Left ventricle myocardium superior (tissue), 1 donor: Measurements from ENCODE around the gene NATD1. TPM values are rescaled to one million over a fixed set of nuclear protein-coding genes. Genes with fewer than 3 reads are reported as not detected.

Experiments used
- ATAC-seq: fragments of 200-7000 bp; cut with Tn5 transposase; one replicate; pipeline ENCODE4 v1.9.1; 2020; ENCODE audit warnings: mild to moderate bottlenecking, moderate library complexity
- DNase-seq: peaks from one replicate; pipeline ENCODE4 v3.0.0-alpha.2; 2020
- intact Hi-C: fragments of 100-400 bp; cut with micrococcal nuclease; formaldehyde crosslinking; loops from one replicate; pipeline ENCODE4 v1.11.0; 2022
- total RNA-seq: library from RNA; stranded (reverse); fragmentation: NEBNext Ultra II Directional; extraction: Animal tissue kit (Norgen Biotek cat#: 25700); gene quantifications from one replicate; pipeline ENCODE4 v1.2.1, GENCODE V29; 2021
- donor health status: DM: no; HTN: yes; CAD: no; lungs with severe emphysema.

Gene NATD1
- total RNA-seq, 1 donor from 2014 or later = 22.1 TPM

DNA sequence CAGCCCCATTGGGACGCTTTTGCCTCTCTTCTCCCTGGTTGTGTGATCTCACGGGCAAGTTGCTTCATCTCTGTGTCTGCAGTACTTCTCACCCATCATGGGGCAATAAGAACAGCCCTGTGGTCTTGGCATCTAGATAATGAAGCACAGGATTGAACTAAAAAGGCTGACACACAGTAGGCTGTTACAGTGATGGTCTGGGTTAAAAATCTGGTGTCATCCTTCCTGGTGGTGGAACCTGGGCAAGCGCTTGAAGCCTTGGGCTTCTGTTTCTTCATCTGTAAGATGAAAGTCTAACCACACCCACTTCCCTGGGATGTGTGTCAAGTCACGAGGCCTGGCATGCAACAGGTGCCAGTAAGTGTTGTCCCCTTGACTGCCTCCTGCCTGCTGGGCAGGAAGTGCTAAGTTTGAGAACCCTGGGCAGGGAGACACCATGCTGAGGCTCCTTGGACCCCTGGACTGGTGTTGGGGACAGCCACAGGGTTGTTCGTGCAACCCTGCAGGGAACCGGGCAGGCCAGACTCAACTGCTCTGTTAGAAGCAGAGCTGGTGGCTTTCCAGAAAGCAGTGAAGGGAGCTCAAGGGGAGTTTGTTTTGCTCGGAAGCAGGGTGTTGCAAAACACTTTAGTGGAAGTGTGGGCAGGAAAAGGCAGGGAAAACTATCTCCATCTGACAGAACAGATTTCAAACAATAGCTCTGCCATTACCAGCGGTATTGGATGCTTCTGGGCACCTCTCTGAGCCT lies 25.4 kb upstream of the NATD1 start:
- intact Hi-C loops = loop anchor here (10.0 kb wide), 1 partner anchor 176 kb away; no protein-coding TSS in a partner anchor
- no peak for DNase-seq
- ATAC-seq = no peak

- DNase-seq = no peak
Measured at GRCh38 chr17:21277332-21277731, 24.1 kb upstream of the NATD1 start.

GRCh38 chr17:21276264-21276588 lies 23.0 kb upstream of the NATD1 start:
- no peak for ATAC-seq
- DNase-seq = no peak
- intact Hi-C loops = loop anchor here (10.0 kb wide), 1 partner anchor 179 kb away; no protein-coding TSS in a partner anchor

More at GRCh38 chr17:21277332-21277731, 24.1 kb upstream of the NATD1 start:
- intact Hi-C loops = loop anchor here (10.0 kb wide), 1 partner anchor 177 kb away; no protein-coding TSS in a partner anchor
- no peak for ATAC-seq

DNA sequence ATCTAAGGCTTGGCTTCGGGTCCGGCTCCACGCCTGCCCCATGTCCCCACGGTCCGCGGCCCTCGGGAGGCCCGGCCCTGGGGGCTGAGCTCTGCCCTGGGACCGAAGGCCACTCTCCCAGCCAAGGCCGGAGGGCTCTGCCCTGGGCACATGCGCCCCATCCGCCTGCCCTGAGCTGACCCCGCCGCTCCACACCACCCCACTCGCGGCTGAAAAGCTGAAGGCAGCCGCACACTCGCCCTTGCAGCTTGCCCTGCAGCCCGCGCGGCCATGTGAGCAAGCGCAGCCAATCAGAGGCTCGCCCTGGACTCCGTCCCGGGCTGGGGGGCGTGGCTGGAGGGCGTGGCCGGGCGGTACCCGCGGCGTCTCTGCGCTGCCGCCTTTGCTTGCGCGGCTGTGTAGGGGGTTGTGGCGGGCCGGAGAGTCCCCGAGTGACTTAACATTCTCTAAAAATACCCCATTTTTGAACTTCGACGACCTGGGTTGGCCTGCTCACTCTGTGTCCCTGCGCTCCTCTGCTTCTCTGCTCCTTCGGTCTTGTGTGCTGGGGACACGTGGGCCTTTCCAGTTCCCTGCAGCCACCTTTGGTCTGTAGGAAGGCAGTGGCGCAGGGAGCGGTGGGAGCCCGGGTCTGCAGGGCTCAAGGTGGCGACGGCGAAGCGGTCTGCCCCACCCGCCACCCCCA lies 22.5 kb upstream of the NATD1 start:
- peak; percentile 98 for ATAC-seq
- intact Hi-C loops = loop anchor here (10.0 kb wide), 1 partner anchor 179 kb away; no protein-coding TSS in a partner anchor
- peak; percentile 98 for DNase-seq

DNA sequence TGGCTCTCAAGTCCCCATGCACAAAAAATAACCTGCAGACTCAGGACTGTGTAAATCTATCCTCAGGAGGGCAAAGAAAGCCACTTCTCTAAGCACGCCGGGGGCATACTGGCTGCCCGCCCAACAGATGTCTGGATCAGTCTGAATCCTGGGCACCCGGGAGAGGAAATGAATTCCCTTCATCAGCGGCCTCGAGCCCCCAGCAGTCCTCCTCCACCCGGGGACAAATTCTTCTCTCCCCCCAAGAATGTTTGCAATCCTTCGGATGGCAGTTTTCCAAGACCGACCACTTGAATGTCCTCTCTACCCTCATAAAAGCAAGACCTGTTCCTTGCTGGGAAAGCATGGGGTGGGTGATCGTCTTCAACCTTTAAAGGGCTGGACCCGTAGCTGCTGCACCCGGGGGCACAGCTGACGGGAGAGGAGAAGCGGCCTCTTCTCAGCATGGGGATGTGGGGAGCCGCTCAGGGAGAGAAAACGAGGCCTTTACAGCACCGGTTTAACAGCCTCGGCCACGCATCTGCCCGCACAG lies 21.9 kb upstream of the NATD1 start:
- intact Hi-C loops = loop anchor here (10.0 kb wide), 1 partner anchor 180 kb away; no protein-coding TSS in a partner anchor
- no peak for DNase-seq
- no peak for ATAC-seq

DNA sequence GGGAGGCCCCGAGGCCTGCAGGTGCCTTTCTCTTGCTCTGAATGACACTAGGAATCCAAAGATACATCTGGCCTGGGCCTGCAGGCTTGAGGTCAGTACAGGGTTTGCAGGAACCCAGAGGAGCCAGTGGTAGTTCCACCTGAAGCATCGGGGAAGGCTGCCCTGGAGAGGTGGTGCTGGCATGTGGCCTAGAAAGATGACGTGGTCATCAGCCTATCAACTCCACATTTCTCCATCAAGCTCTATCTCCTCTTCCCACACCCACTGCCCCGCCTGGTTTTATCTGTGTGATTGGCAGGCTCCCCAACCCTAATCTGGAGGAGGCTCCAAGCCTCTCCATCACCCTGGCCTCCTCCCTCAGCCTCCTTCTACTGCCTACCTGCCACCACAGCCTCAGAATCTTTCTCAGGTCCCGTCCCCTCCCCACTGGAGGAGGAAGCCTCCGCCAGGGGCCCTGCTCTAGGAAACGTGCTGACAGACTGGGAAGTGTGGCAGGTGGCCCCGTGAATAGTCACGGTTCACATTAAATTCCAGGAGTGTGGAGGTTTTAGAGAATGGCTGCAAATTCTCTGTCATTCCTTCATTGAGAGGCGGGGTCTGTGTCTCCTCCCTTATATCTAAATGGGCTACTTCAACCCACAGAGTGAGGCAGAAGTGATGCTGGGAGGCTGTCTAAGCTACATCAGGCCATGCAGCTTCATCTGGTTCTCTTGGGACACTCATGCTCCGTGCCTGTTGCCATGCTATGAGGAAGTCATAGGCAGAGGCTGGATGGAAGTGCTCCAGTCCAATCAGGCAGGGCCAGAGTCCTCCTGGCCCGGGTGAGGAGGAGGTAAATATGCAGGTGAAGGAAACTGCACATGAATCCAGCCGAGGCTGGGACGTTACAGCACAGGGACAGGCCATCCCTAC lies 19.9 kb upstream of the NATD1 start:
- intact Hi-C loops = loop anchor here (10.0 kb wide), 1 partner anchor 182 kb away; no protein-coding TSS in a partner anchor
- ATAC-seq (no peak), DNase-seq (no peak)

- intact Hi-C loops = loop anchor here (10.0 kb wide), 1 partner anchor 183 kb away; no protein-coding TSS in a partner anchor
- DNase-seq = no peak
- no peak for ATAC-seq
Measured at GRCh38 chr17:21272250-21272649, 19.0 kb upstream of the NATD1 start.

DNA sequence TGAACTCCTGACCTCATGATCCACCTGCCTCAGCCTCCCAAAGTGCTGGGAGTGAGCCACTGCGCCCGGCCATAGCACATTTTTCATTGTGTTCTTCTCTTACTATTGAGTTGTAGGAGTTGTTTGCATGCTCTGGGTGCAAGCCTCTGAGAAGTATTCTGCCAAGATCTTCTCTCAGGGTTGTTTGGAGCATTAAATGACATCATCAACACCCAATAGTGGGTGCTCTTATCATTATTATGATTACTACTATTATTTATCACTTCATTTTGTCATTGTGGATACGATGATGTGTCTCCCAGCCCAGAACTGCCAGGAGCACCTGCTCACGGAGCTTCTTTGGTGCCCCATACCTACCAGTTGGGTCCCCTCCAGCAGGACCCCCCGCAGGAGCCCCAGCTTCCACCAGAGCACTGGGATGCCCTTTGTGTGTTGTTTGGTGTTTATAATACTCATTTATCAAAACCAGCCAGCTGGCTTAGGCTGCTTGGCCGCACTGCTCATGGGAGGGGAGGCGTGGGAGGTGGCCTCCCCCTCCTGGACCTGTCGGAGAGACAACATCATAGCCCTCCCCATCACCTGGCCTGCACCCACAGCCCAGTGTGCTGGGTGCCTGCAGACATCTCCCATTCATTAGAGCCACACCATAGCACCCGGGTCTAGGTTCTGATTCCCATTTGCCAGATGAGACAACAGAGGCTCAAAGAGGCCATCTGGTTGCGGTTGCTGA lies 18.4 kb upstream of the NATD1 start:
- intact Hi-C loops = loop anchor here (10.0 kb wide), 1 partner anchor 183 kb away; no protein-coding TSS in a partner anchor
- ATAC-seq = no peak
- DNase-seq = no peak

DNA sequence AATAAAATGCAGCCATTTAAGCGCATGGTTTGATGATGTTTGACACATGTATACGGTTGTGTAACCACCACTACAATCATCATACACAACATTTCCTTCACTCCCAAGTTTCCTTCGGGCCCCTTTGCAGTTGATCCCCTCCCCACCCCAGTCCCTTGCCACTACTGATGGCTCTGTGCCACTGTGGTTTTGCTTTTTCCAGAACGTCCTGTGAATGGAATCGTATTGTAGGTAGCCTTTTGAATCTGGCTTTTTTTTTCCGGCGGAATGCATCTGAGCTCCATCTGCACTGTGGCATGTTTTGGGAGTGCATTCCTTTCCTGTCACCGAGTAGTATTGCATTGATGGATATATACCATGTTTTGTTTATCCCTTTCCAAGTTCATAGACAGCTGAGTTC lies 16.2 kb upstream of the NATD1 start:
- ATAC-seq (no peak), DNase-seq (no peak)
- intact Hi-C loops = loop anchor here (5.0 kb wide), 1 partner anchor 243 kb away; no protein-coding TSS in a partner anchor

DNA sequence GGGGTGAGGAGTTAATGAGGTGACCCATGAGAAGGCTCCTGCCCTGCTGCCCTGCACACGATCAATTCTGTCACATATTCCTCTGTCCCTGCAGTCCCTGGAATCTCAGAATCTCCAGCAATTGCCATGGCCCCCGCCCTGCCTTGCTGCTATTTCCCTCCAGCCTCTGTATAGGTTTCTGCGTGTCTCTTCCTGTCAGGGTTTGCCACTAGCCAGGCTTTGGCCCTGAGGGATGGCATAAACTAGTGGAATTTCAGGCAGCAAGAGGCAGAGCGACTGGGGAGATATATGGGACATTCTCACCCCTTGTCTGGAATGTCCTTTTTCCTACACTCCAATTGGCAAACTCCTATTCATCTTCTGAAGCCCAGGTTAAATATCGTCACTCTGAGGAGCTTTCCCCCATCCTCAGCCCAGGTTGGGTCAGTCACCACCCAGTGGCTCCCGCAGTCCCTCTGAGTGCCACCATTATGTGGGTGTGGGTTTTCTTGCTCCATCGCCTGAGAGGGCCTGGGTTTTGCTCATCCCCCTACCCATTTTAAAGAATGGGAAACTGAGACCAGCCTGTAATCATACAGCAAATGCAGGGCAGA lies 15.5 kb upstream of the NATD1 start:
- ATAC-seq (no peak), DNase-seq (no peak)
- intact Hi-C loops = loop anchor here (5.0 kb wide), 1 partner anchor 244 kb away; no protein-coding TSS in a partner anchor

DNA sequence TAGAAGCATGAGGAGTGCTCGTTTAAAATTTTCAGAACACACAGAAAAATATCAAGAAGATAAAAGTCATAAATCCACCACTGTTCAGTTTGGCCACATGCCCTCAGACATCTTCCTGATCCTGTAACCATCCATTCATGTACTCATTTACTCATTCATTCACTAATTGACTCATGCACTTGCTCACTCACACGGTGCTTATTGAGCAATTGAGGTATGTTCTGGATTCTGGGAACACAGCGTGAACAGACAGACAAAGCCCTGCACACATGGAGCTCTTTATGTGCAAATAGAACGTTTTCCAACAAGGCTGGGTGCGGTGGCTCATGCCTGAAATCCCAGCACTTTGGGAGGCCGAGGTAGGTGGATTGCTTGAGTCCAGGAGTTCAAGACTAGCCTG lies 10.2 kb upstream of the NATD1 start:
- intact Hi-C loops = no loop called here
- ATAC-seq (no peak), DNase-seq (no peak)

DNA sequence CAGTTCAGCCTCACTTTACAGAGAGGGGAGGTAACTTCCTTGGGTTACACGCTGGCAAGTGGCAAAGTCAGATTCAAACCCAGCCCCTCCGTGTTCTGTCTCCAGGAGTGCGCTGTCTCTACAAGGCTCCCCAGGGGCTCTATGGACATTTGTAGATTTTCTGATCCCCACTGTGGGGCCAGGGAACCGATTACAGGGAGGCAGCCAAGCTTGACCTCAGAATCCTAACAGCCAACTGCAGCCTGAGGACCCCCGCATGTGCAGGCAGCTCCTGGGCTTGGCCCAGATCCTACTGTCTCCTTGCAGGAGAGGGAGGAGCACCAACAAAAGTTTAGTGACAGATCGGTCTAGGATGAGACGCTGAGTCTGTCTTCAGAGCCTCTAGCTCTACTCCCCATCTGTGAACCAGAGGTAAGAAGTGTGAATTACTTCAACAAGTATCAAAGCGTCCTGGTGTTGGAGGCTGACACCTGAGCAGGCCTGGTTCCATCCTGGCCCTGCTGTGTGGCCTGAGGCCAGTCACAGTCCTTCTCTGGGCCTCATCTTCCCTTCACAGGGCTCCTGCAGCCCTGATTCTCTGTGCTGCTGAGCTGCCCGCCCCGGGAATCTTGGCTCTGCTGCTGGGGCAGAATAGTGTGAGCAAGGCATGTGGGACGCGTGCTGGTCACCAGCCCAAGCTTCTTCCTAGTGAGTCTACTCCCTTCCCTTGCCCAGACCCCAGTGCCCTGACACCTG lies 9.2 kb upstream of the NATD1 start:
- no peak for ATAC-seq
- intact Hi-C loops = no loop called here
- DNase-seq = no peak

- no peak for DNase-seq
- intact Hi-C loops = no loop called here
- ATAC-seq = no peak
Measured at GRCh38 chr17:21258593-21258992, 5.4 kb upstream of the NATD1 start.

DNA sequence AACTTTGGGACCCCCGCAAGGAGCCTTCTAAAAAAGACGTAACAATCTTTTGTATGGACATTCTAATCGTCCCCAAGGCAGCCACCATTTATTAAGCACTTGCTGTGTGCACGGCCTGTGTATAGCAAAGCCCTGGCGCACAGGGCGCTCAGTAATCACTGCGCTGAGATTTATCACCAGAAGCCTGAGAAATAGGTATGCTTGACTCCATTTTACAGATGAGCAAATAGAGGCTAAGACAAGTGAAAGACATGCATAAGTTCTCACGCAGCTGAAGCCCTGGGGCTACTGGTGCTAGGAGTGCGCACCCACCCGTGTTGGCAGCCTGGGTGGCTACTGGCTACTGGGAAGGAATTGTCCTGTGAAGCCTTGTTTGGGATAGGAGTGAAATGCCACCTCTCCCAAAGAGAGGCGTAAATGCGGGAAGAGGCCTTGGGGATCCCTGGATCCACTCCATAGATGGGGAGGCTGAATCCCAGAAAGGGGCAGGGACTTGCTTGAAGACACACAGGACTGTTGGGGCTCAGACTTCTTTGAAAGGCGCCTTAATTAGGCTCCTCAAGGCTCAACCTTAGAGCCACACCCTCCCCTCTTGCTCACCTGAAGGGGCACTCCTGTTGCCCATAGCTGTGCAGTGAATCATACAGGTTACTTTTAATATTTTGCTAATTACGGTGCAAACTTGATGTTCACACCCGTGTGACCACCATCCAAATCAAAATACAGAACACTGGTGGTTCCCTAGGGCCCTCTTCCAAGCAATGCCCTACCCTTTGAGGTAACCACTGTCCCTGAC lies 634 bp upstream of the NATD1 start:
- intact Hi-C loops = no loop called here
- peak; percentile 9 for ATAC-seq
- no peak for DNase-seq

- ATAC-seq (no peak), DNase-seq (no peak)
- intact Hi-C loops = no loop called here
Measured at GRCh38 chr17:21252289-21252795, 868 bp downstream of the NATD1 start.

- intact Hi-C loops = no loop called here
- no peak for DNase-seq
- ATAC-seq = no peak
Measured at GRCh38 chr17:21251337-21252010, 1.7 kb downstream of the NATD1 start.
